Activated CD8-positive, alpha-beta memory T cell treated with anti-CD3 and anti-CD28 coated beads, Interleukin-2, amount 50 U/mL, for 1 hour (primary cell): Measurements from ENCODE around the gene PLK2.

Source experiments
- DNase-seq: peaks from one replicate; pipeline ENCODE4 v3.0.0-alpha.2; 2020; ENCODE audit errors: extremely low read depth

PLK2 gene

GRCh38 chr5:58477760-58478376 lies 18.0 kb upstream of the PLK2 start:
- DNase-seq: no peak

- no peak for DNase-seq
Observed at GRCh38 chr5:58475404-58475803, 15.5 kb upstream of the PLK2 start.

GRCh38 chr5:58469896-58470295 lies 10.0 kb upstream of the PLK2 start:
- no peak for DNase-seq

GRCh38 chr5:58466939-58467338 lies 7.1 kb upstream of the PLK2 start:
- no peak for DNase-seq

- DNase-seq: no peak
Observed at GRCh38 chr5:58462623-58463230, 2.8 kb upstream of the PLK2 start.

- no peak for DNase-seq
Observed at GRCh38 chr5:58462154-58462553, 2.3 kb upstream of the PLK2 start.

GRCh38 chr5:58460732-58461286 lies 923 bp upstream of the PLK2 start:
- DNase-seq: peak; percentile 75

- no peak for DNase-seq
Observed at GRCh38 chr5:58459146-58460001, 512 bp downstream of the PLK2 start.

- DNase-seq: no peak
Observed at GRCh38 chr5:58458743-58459145, 1.1 kb downstream of the PLK2 start.

GRCh38 chr5:58458141-58458742 lies 1.6 kb downstream of the PLK2 start:
- no peak for DNase-seq

- no peak for DNase-seq
Observed at GRCh38 chr5:58457050-58457449, 2.8 kb downstream of the PLK2 start.

- no peak for DNase-seq
Observed at GRCh38 chr5:58456486-58456885, 3.4 kb downstream of the PLK2 start.

- no peak for DNase-seq
Observed at GRCh38 chr5:58456026-58456425, 3.9 kb downstream of the PLK2 start.

- DNase-seq: no peak
Observed at GRCh38 chr5:58455480-58455879, 4.4 kb downstream of the PLK2 start.

- DNase-seq: no peak
Observed at GRCh38 chr5:58455066-58455465, 4.8 kb downstream of the PLK2 start.

GRCh38 chr5:58454025-58454424 lies 5.9 kb downstream of the PLK2 start:
- no peak for DNase-seq

GRCh38 chr5:58453306-58453705 lies 6.6 kb downstream of the PLK2 start:
- no peak for DNase-seq

- no peak for DNase-seq
Observed at GRCh38 chr5:58452566-58453258, 7.2 kb downstream of the PLK2 start.

GRCh38 chr5:58451732-58452565 lies 7.9 kb downstream of the PLK2 start:
- DNase-seq: no peak

GRCh38 chr5:58450811-58451629 lies 8.9 kb downstream of the PLK2 start:
- no peak for DNase-seq
